Esophagus squamous epithelium (tissue), 4 donors: ENCODE results near the gene CFAP206.

Experiments used
- POLR2A ChIP-seq, 4 donors: fragments of 450-650 bp; IDR thresholded peaks; one replicate each; pipeline ENCODE4 v1.6.1; 2017; ENCODE audit warnings: antibody characterized with exemption in 4 of 4, mild to moderate bottlenecking in 4 of 4, moderate library complexity in 3 of 4
- TF ChIP-seq, protein P1 (sequence below), 6 experiments: fragments of 450-650 bp in 4 of 6; fragments of 200-600 bp in 2 of 6; sonication (generic) in 2 of 6; IDR thresholded peaks; one replicate each; pipeline ENCODE4 v1.5.1; 2016 to 2019; ENCODE audit warnings: antibody characterized with exemption in 6 of 6, mild to moderate bottlenecking in 4 of 6, moderate library complexity in 4 of 6

- TF ChIP-seq, protein P1, sequence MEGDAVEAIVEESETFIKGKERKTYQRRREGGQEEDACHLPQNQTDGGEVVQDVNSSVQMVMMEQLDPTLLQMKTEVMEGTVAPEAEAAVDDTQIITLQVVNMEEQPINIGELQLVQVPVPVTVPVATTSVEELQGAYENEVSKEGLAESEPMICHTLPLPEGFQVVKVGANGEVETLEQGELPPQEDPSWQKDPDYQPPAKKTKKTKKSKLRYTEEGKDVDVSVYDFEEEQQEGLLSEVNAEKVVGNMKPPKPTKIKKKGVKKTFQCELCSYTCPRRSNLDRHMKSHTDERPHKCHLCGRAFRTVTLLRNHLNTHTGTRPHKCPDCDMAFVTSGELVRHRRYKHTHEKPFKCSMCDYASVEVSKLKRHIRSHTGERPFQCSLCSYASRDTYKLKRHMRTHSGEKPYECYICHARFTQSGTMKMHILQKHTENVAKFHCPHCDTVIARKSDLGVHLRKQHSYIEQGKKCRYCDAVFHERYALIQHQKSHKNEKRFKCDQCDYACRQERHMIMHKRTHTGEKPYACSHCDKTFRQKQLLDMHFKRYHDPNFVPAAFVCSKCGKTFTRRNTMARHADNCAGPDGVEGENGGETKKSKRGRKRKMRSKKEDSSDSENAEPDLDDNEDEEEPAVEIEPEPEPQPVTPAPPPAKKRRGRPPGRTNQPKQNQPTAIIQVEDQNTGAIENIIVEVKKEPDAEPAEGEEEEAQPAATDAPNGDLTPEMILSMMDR (IDR thresholded peaks at IDR 0.05): no peak
- TF ChIP-seq POLR2A (IDR thresholded peaks at IDR 0.05): no peak
Measured at GRCh38 chr6:87407561-87407900, 241 bp upstream of the CFAP206 start.
